Subcutaneous preadipocyte (primary cell): Measurements from ENCODE around the gene ISLR2. TPM values are rescaled to one million over a fixed set of nuclear protein-coding genes. Genes with fewer than 3 reads are reported as not detected.

Experiments used
- small RNA-seq: library from RNA; depleted of rRNA; stranded (forward); fragments of <200 nt; gene quantifications from one replicate; pipeline ENCODE3, GENCODE V24; 2012
- total RNA-seq: library from RNA; depleted of rRNA; stranded (reverse); fragments of >200 nt; gene quantifications from 2 replicates; pipeline ENCODE4 v1.2.3, GENCODE V29; 2012

ISLR2 gene
- not detected in 2 replicates for total RNA-seq

DNA sequence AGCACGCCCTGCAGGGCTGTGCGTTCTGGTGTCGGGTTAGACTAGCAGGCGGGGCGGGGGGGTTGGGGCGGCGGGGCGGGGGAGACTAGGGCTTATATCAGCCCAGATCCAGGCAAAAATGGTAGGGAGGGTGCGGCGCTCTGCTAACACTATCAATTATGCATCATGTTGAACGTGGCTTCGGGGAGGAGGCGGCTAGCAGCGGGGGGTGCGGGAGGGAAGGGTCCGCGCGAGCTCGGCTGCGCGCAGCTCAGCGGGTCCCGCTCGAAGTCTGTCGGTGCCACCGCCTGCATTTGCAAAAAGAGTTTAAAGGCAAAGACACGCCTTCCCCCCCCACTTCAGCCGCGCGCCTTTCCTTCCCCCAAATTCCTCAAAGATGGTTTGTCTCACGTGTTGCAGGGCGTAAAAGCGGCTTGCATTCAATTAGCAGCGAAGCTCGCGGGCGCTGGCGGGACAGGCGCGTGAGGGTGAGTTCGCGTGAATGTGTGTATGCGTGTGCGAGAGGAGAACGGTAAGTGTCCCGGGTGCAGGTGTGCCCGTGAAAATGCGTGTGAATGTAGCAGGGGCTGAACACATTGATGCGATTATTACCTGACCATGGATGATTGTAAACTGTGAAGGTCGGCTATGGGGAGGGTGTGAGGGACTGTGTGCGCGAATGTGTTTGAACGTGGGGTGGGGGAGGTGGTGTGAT is at the start of gene ISLR2:
Gene ISLR2, plus strand, starts transcription at position 432 of the 694 bp plus-strand sequence. CDS start 2,169 bp downstream, outside the sequence.

DNA sequence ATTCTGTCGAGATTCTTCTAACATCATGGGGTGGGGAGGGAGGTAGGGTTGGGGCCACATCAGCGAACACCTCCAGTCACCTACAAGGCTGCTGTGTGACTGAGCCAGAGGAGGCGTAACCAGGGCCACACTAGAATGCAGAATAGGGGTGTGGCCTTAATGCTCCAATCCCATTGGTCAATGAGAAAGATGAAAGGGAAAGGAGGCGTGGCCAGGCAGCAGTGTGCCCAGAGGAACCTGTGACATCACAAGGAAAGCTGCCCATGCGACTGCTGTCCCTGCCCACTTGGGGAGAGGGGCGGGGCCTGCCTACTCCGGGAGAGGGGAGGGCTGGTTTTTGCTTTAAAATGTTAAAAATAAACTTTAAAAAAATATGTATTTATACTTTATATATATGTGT is 47.9 kb upstream of the ISLR2 start, which contains the start of gene GOLGA6A:
Gene GOLGA6A, minus strand, starts transcription at position 101 of the 400 bp plus-strand sequence. Its CDS starts 41 bp downstream, at position 60.

DNA sequence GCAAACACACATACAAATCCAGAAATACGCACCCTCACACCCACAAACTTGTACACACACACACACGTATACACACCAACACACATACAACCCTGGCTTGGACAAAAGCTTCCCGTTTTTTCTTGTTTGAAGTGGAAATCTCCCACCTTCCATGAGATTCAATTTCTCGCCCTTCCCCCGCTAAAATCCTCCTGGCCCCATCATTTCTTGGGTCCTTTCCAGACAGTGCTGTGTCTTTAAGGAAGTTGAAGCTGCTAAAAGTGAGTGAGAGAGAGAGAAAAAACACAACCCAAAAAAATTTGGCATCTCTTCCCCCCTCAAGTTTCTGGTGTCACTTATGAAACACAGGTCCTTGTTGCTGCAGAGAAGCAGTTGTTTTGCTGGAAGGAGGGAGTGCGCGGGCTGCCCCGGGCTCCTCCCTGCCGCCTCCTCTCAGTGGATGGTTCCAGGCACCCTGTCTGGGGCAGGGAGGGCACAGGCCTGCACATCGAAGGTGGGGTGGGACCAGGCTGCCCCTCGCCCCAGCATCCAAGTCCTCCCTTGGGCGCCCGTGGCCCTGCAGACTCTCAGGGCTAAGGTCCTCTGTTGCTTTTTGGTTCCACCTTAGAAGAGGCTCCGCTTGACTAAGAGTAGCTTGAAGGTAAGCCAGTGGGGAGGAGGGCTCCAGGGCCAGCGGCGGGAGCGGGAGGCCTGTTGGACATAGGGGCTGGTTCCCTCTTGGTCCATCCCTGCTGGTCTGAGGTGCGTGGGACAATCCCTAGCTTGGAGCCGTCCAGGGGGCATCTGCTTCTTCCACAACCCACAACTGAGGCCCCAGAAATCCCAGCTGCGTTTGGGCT is 43.2 kb downstream of the ISLR2 start, which contains the start of gene ISLR:
Gene ISLR, plus strand, starts transcription at position 331 of the 839 bp plus-strand sequence. CDS start 1,149 bp downstream, outside the sequence.

Small RNAs within 50 kb of the gene (small RNA-seq; reads per million reads assigned to genes)
- not detected for gene RF00017

Other genes with a start within 250 kb of the ISLR2 start
- gene LOXL1, start 204.1 kb upstream of the ISLR2 start, total RNA-seq: 84.8 and 93.0 TPM in 2 replicates
- gene STOML1, start 138.3 kb upstream of the ISLR2 start, total RNA-seq: 12.9 and 17.2 TPM in 2 replicates
- 42.3 and 46.3 TPM in 2 replicates for gene PML, start 135.9 kb upstream of the ISLR2 start, total RNA-seq
- not detected in 2 replicates for gene GOLGA6A, start 48.0 kb upstream of the ISLR2 start, total RNA-seq
- gene ISLR, start 43.1 kb downstream of the ISLR2 start, total RNA-seq: 2.5 and 18.7 TPM in 2 replicates
- not detected in 2 replicates for gene STRA6, start 72.2 kb downstream of the ISLR2 start, total RNA-seq
- gene CCDC33, start 105.7 kb downstream of the ISLR2 start, total RNA-seq: not detected in 2 replicates
- 0.78 and 1.8 TPM in 2 replicates for gene CYP11A1, start 237.1 kb downstream of the ISLR2 start, total RNA-seq